ENCODE measurements around the gene FIS1. TPM values are rescaled to one million over a fixed set of nuclear protein-coding genes. Genes with fewer than 3 reads are reported as not detected.

FIS1 gene
- total RNA-seq, 6 donors from 2014 or later, result 167 to 276 (median 221) TPM

DNA sequence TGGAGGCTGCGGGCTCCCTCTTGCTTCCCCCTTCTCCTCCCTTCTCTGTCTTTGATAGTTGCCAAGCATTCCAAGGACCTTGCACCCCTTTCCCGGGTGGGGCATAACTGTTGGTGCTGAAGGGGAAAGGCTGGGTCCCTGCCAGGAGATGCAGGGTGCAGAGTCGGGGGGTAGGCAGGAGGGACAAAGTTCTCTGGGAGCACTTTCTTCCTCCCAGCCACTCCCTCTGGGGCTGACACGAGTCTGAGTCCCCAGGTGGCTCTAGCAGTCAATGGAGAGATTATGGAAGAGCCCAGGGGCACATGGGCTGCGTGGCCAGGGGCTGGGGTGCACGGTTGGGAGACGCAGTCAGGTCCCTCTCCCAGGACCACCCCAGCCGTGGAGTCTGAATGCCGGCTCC lies 9.4 kb downstream of the FIS1 start:
- no peak for ATAC-seq (ENCODE audit: low FRiP score in 2 of 2)
- Histone ChIP-seq H3K27ac (peak overlapping the region in 1 of 4 donors; percentile 27), H3K4me3 (no peak overlapping the region), H3K36me3 (peaks cover 3 to 46% (median 22%) of the 10 kb centered on the region in 4 donors), H3K9me3 (no peaks in the 10 kb centered on the region), H3K4me1 (peaks cover 46 to 49% (median 46%) of the 10 kb centered on the region in 4 donors), H3K27me3 (no peaks in the 10 kb centered on the region)
- 73 to 74% methylated on average over 5 to 9 of the region's 9 CpGs for WGBS, 2 donors
- no peak for DNase-seq
- no peak for TF ChIP-seq POLR2AphosphoS5 (IDR thresholded peaks at IDR 0.05)
- no peak for TF ChIP-seq EP300 (IDR thresholded peaks at IDR 0.05)
- TF ChIP-seq CTCF (IDR thresholded peaks at IDR 0.05), result no peak
- TF ChIP-seq POLR2A (IDR thresholded peaks at IDR 0.05), result no peak

DNA sequence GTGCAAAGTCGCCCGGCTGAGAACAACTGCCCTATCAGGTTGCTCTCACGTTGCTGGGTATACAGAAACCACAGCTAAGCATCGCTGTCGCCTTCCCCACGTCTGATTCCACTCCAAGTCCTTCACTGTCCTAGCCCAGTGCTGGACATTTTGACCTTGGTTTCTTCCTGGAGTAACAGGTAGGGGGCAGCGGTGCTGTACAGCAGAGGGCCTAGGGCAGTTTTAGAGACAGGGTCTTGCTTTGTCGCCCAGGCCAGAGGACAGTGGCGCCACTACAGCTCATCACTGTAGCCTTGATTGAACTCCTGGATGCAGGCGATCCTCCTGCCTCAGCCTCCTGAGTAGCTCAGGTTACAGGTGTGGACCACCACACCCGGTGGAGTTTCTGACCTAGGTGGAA lies 9.8 kb downstream of the FIS1 start:
- DNase-seq (no peak), ATAC-seq (ENCODE audit: low FRiP score in 2 of 2) (no peak)
- Histone ChIP-seq H3K36me3 (peaks cover 3 to 41% (median 17%) of the 10 kb centered on the region in 4 donors), H3K27ac (no peak overlapping the region), H3K9me3 (no peaks in the 10 kb centered on the region), H3K4me1 (peaks cover 42 to 46% (median 42%) of the 10 kb centered on the region in 4 donors), H3K4me3 (no peak overlapping the region), H3K27me3 (no peaks in the 10 kb centered on the region)
- 72 to 76% methylated on average over 7 to 9 of the region's 11 CpGs for WGBS, 2 donors
- TF ChIP-seq POLR2AphosphoS5 (IDR thresholded peaks at IDR 0.05) (no peak), CTCF (IDR thresholded peaks at IDR 0.05) (peak in 2 of 6 experiments; percentile 27 to 39)

DNA sequence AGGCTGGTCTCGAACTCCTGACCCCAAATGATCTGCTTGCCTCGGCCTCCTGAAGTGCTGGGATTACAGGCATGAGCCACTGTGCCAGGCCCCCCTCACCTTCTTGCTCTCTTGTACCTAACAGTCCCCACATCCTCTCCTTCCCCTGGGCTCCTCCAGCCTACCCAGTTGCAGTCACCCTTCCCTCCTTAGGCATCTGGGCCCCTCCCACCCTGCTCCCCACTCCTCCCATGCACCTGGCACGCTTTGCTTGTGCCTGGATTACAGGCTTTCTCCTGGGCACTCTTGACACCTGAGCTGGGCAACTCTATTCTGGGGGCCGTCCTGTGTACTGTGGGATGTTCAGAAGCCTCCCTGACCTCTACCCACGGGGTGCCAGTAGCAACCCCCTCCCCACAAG lies 10.2 kb downstream of the FIS1 start:
- DNase-seq (no peak), ATAC-seq (ENCODE audit: low FRiP score in 2 of 2) (no peak)
- WGBS, 2 donors, result 80 to 81% methylated on average over 5 of the region's 5 CpGs
- Histone ChIP-seq H3K9me3 (no peaks in the 10 kb centered on the region), H3K36me3 (peaks cover 0 to 37% (median 14%) of the 10 kb centered on the region in 4 donors), H3K4me1 (peaks cover 38 to 42% (median 38%) of the 10 kb centered on the region in 4 donors), H3K27me3 (no peaks in the 10 kb centered on the region), H3K4me3 (no peak overlapping the region), H3K27ac (no peak overlapping the region)
- TF ChIP-seq POLR2AphosphoS5 (IDR thresholded peaks at IDR 0.05), result no peak
- no peak for TF ChIP-seq POLR2A (IDR thresholded peaks at IDR 0.05)
- no peak for TF ChIP-seq EP300 (IDR thresholded peaks at IDR 0.05)
- TF ChIP-seq CTCF (IDR thresholded peaks at IDR 0.05), result no peak

DNA sequence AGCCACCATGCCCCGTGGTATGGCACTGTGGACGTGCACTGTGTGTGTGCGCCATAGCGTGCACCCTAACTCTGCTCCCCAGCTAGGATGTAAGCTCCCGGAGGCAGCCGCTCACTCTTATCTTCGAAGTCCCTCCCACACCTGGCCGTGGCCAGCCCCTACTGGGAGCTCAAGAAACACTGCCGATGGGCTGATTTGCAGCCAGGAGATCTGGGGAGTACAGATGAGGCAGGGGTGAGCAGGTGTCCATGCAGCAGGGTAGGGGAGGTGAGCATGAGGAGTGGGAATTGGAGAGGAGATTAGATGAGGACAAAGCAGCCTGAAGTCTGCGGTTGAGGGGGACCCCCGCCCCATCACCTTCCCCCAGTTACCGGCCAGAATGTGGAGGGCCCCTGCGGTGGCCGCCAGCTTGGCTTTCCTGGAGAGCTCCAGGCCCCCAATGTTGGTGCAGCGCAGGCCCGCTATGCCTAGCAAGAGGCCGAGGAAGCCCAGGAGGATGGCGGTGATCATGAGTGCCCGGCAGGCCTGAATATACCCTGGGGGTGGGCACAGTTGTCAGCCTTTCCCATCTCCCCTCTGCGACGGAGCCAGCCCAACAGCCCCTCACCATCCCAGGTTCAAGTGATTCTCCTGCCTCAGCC lies 10.9 kb downstream of the FIS1 start:
- no peak overlapping the region for H3K4me3 ChIP-seq
- H3K36me3 ChIP-seq, result peaks cover 0 to 36% (median 14%) of the 10 kb centered on the region in 4 donors
- ATAC-seq (ENCODE audit: low FRiP score in 2 of 2), result no peak
- no peaks in the 10 kb centered on the region for H3K27me3 ChIP-seq
- 91 to 94% methylated on average over 13 to 21 of the region's 21 CpGs for WGBS, 2 donors
- no peak overlapping the region for H3K27ac ChIP-seq
- peaks cover 33 to 38% (median 33%) of the 10 kb centered on the region in 4 donors for H3K4me1 ChIP-seq
- DNase-seq, result peak in 1 of 2 donors; percentile 54
- TF ChIP-seq POLR2A (IDR thresholded peaks at IDR 0.05) (no peak), EP300 (IDR thresholded peaks at IDR 0.05) (no peak), POLR2AphosphoS5 (IDR thresholded peaks at IDR 0.05) (no peak), CTCF (IDR thresholded peaks at IDR 0.05) (no peak)
- no peaks in the 10 kb centered on the region for H3K9me3 ChIP-seq
